Loucy (cell line): ENCODE data around the gene CDHR2.

Experiments
- H2AFZ ChIP-seq: fragments of 200-600 bp; sonication (generic); 2 replicates; pipeline ENCODE4 v1.6.0; 2016; ENCODE audit warnings: antibody characterized with exemption, mild to moderate bottlenecking, low read length, moderate library complexity
- H3F3A ChIP-seq: fragments of 200-600 bp; 2 replicates; pipeline ENCODE4 v1.6.0; 2016; ENCODE audit warnings: antibody characterized with exemption, low read depth, mild to moderate bottlenecking
- H3K27me3 ChIP-seq: fragments of 200-600 bp; sonication (generic); 2 replicates; pipeline ENCODE4 v1.6.1; 2014; ENCODE audit warnings: low read length, mild to moderate bottlenecking; ENCODE audit not compliant: insufficient read depth, poor library complexity, severe bottlenecking
- H3K36me3 ChIP-seq: fragments of 200-600 bp; sonication (generic); 2 replicates; pipeline ENCODE4 v1.6.1; 2016; ENCODE audit warnings: low read length; ENCODE audit not compliant: insufficient read depth
- H3K4me1 ChIP-seq: fragments of 200-600 bp; sonication (generic); 2 replicates; pipeline ENCODE4 v1.5.1; 2014; ENCODE audit warnings: low read length, mild to moderate bottlenecking; ENCODE audit not compliant: insufficient read depth, poor library complexity, severe bottlenecking
- H3K4me2 ChIP-seq: fragments of 200-600 bp; sonication (generic); 2 replicates; pipeline ENCODE4 v1.6.0; 2014; ENCODE audit warnings: antibody characterized with exemption, low read length, low read depth, mild to moderate bottlenecking; ENCODE audit not compliant: poor library complexity, severe bottlenecking
- H3K4me3 ChIP-seq: fragments of 200-600 bp; sonication (generic); 2 replicates; pipeline ENCODE4 v1.5.1; 2014; ENCODE audit warnings: low read length, mild to moderate bottlenecking, mixed read lengths; ENCODE audit not compliant: poor library complexity, severe bottlenecking
- H3K79me2 ChIP-seq: fragments of 200-600 bp; sonication (generic); 2 replicates; pipeline ENCODE4 v1.6.1; 2014; ENCODE audit warnings: low read length; ENCODE audit not compliant: insufficient read depth
- H3K9ac ChIP-seq: fragments of 200-600 bp; sonication (generic); 2 replicates; pipeline ENCODE4 v1.6.0; 2014; ENCODE audit warnings: mild to moderate bottlenecking, low read depth, low read length, moderate library complexity; ENCODE audit not compliant: poor library complexity, severe bottlenecking
- H3K9me2 ChIP-seq: fragments of 200-600 bp; sonication (generic); replicated peaks from 2 replicates; pipeline ENCODE4 v1.6.1; 2016; ENCODE audit warnings: low read depth, low read length, mixed read lengths
- H3K9me3 ChIP-seq: fragments of 200-600 bp; sonication (generic); 2 replicates; pipeline ENCODE4 v1.6.1; 2014; ENCODE audit warnings: mild to moderate bottlenecking, antibody characterized with exemption, low read length, low read depth; ENCODE audit not compliant: insufficient read depth
- H4K20me1 ChIP-seq: fragments of 200-600 bp; sonication (generic); 2 replicates; pipeline ENCODE4 v1.6.0; 2014; ENCODE audit warnings: antibody characterized with exemption, low read length, mild to moderate bottlenecking; ENCODE audit not compliant: insufficient read depth, poor library complexity, severe bottlenecking
- EZH2phosphoT487 ChIP-seq: fragments of 200-600 bp; IDR thresholded peaks from 2 replicates; pipeline ENCODE4 v1.6.1; 2018; ENCODE audit warnings: antibody characterized with exemption, mild to moderate bottlenecking, moderate library complexity, borderline replicate concordance
- TF ChIP-seq, protein P1 (sequence below): fragments of 200-600 bp; sonication (generic); conservative IDR thresholded peaks from 2 replicates; pipeline ENCODE4 v1.5.1; 2014; ENCODE audit warnings: mild to moderate bottlenecking, antibody characterized with exemption, low read length

The CDHR2 gene

DNA sequence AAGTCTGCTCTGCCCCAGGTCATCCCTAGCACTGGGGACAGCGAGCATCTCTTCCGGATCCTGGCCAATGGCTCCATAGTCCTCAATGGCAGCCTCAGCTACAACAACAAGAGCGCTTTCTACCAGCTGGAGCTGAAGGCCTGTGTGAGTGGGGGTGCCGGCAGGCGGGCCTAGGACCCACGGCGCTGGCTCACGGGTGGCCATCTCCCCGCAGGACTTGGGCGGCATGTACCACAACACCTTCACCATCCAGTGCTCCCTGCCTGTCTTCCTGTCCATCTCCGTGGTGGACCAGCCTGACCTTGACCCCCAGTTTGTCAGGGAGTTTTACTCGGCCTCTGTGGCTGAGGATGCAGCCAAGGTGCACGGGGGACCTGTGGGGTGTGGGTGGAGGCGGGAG, 25.9 kb downstream of the CDHR2 start:
- Histone ChIP-seq H3K9me2 (no peaks in the 10 kb centered on the region), H3K9ac (no peak overlapping the region), H2AFZ (no peak overlapping the region), H3K27me3 (no peaks in the 10 kb centered on the region), H3K4me3 (no peak overlapping the region), H3K4me1 (no peaks in the 10 kb centered on the region), H3K36me3 (no peaks in the 10 kb centered on the region), H3K4me2 (no peak overlapping the region), H3K9me3 (no peaks in the 10 kb centered on the region), H3K79me2 (no peaks in the 10 kb centered on the region), H3F3A (no peaks in the 10 kb centered on the region), H4K20me1 (no peaks in the 10 kb centered on the region)
- TF ChIP-seq, protein P1, sequence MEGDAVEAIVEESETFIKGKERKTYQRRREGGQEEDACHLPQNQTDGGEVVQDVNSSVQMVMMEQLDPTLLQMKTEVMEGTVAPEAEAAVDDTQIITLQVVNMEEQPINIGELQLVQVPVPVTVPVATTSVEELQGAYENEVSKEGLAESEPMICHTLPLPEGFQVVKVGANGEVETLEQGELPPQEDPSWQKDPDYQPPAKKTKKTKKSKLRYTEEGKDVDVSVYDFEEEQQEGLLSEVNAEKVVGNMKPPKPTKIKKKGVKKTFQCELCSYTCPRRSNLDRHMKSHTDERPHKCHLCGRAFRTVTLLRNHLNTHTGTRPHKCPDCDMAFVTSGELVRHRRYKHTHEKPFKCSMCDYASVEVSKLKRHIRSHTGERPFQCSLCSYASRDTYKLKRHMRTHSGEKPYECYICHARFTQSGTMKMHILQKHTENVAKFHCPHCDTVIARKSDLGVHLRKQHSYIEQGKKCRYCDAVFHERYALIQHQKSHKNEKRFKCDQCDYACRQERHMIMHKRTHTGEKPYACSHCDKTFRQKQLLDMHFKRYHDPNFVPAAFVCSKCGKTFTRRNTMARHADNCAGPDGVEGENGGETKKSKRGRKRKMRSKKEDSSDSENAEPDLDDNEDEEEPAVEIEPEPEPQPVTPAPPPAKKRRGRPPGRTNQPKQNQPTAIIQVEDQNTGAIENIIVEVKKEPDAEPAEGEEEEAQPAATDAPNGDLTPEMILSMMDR: no peak
- TF ChIP-seq EZH2phosphoT487: no peak

DNA sequence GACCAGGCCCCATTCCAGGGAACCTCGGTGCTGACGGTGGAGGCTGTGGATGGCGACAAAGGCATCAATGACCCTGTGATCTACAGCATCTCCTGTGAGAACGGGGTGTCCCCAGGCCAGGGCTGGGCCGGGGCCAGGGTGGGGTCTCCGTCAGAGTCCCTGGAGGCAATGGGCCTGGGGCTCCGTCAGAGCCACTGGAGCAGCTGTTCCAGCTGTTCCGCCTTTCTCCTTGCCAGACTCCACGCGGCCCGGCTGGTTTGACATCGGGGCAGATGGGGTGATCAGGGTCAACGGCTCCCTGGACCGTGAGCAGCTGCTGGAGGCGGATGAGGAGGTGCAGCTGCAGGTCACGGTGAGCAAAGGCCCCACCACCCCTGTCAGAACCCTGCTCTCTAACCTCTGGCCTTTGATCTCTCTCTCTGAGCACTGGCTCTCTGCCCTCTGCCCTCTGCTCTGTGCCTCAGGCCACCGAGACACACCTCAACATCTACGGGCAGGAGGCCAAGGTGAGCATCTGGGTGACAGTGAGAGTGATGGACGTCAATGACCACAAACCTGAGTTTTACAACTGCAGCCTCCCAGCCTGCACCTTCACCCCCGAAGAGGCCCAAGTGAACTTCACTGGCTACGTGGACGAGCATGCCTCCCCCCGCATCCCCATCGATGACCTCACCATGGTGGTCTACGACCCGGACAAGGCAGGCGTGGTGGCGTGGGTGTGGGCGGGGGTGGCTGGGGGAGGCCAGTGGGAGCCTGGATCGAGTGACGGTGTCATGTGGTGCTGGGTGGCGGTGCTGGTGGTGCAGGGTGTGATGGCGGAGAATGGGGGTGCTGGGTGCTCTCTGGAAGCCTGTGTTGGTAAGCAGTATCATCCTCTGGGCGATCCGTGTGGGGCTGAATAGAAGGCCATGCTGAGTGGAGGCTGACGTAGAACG, 26.6 kb downstream of the CDHR2 start:
- no peaks in the 10 kb centered on the region for H3K79me2 ChIP-seq
- no peaks in the 10 kb centered on the region for H3K4me1 ChIP-seq
- H3K4me3 ChIP-seq: no peak overlapping the region
- no peaks in the 10 kb centered on the region for H3K9me3 ChIP-seq
- no peaks in the 10 kb centered on the region for H3K27me3 ChIP-seq
- H3K9me2 ChIP-seq: no peaks in the 10 kb centered on the region
- H3K4me2 ChIP-seq: no peak overlapping the region
- no peak overlapping the region for H2AFZ ChIP-seq
- no peaks in the 10 kb centered on the region for H4K20me1 ChIP-seq
- H3K36me3 ChIP-seq: no peaks in the 10 kb centered on the region
- H3K9ac ChIP-seq: no peak overlapping the region
- no peaks in the 10 kb centered on the region for H3F3A ChIP-seq
- TF ChIP-seq, protein P1: no peak
- TF ChIP-seq EZH2phosphoT487: no peak

DNA sequence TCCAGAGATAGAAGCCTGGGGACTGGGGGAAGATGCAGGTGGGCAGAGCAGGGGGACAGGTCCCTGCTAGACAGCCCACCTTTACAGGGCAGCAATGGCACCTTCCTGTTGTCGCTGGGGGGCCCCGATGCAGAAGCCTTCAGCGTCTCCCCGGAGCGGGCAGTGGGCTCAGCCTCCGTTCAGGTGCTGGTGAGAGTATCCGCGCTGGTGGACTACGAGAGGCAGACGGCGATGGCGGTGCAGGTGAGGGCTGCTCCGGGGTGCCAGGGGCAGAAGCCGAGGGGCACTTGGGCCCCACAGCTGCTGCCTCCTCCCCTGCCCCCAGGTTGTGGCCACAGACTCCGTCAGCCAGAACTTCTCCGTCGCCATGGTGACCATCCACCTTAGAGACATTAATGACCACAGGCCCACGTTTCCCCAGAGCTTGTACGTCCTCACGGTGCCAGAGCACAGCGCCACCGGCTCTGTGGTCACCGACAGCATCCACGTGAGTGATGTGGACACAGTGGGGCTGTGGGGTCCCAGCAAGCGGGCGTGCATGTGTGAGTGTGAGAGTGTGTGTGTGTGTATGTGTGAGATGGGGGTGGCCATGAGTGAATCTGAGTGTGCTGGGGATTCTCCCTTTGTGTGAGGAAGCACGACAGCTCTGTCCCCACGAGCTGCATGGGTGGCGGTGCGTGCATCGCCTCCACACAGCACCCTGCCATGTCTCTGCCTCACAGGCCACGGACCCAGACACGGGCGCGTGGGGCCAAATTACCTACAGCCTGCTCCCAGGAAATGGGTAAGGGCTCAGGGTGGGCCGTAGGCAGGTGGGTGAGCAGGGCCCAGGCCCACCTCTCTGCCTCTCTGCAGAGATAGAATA, 28.4 kb downstream of the CDHR2 start:
- no peaks in the 10 kb centered on the region for H3K9me2 ChIP-seq
- H3K9ac ChIP-seq: no peak overlapping the region
- no peaks in the 10 kb centered on the region for H3K27me3 ChIP-seq
- H3K9me3 ChIP-seq: no peaks in the 10 kb centered on the region
- H3K4me2 ChIP-seq: no peak overlapping the region
- no peaks in the 10 kb centered on the region for H3K4me1 ChIP-seq
- no peaks in the 10 kb centered on the region for H4K20me1 ChIP-seq
- H2AFZ ChIP-seq: no peak overlapping the region
- H3K36me3 ChIP-seq: no peaks in the 10 kb centered on the region
- TF ChIP-seq, protein P1: no peak
- TF ChIP-seq EZH2phosphoT487: no peak
- H3F3A ChIP-seq: no peaks in the 10 kb centered on the region
- no peaks in the 10 kb centered on the region for H3K79me2 ChIP-seq
- H3K4me3 ChIP-seq: no peak overlapping the region
